Neural progenitor cell (in vitro differentiated cells): ENCODE data around the gene DLEU7. TPM values are rescaled to one million over a fixed set of nuclear protein-coding genes. Genes with fewer than 3 reads are reported as not detected.

Experiments used
- DNase-seq: peaks from one replicate; pipeline ENCODE4 v3.0.0-alpha.2; 2016; ENCODE audit warnings: low spot score
- H2AFZ ChIP-seq: fragments of 200-600 bp; sonication (generic); replicated peaks from 2 replicates; pipeline ENCODE4 v1.6.1; 2016; ENCODE audit warnings: antibody characterized with exemption
- H3F3A ChIP-seq: fragments of 200-600 bp; sonication (generic); 2 replicates; pipeline ENCODE4 v1.6.1; 2016; ENCODE audit warnings: antibody characterized with exemption, low read depth
- H3K27ac ChIP-seq: fragments of 200-600 bp; sonication (generic); 2 replicates; pipeline ENCODE4 v1.5.1; 2016; ENCODE audit warnings: mild to moderate bottlenecking
- H3K27me3 ChIP-seq: fragments of 200-600 bp; sonication (generic); 2 replicates; pipeline ENCODE4 v1.6.1; 2016; ENCODE audit warnings: mild to moderate bottlenecking, moderate library complexity
- H3K36me3 ChIP-seq: fragments of 200-600 bp; sonication (generic); 2 replicates; pipeline ENCODE4 v1.5.1; 2016
- H3K4me1 ChIP-seq: fragments of 200-600 bp; sonication (generic); 2 replicates; pipeline ENCODE4 v1.6.1; 2016; ENCODE audit warnings: mixed run types
- H3K4me2 ChIP-seq: fragments of 200-600 bp; sonication (generic); 2 replicates; pipeline ENCODE4 v1.6.1; 2016
- H3K4me3 ChIP-seq: fragments of 200-600 bp; sonication (generic); 2 replicates; pipeline ENCODE4 v1.5.1; 2016
- H3K79me2 ChIP-seq: fragments of 200-600 bp; sonication (generic); 2 replicates; pipeline ENCODE4 v1.6.1; 2016; ENCODE audit warnings: low read depth
- H3K9ac ChIP-seq: fragments of 200-600 bp; sonication (generic); 2 replicates; pipeline ENCODE4 v1.6.1; 2016
- H3K9me3 ChIP-seq: fragments of 200-600 bp; sonication (generic); 2 replicates; pipeline ENCODE4 v1.5.1; 2016; ENCODE audit warnings: low read depth
- H4K20me1 ChIP-seq: fragments of 200-600 bp; sonication (generic); 2 replicates; pipeline ENCODE4 v1.6.1; 2016; ENCODE audit warnings: low read depth
- H3K27ac Mint-ChIP-seq: 3 replicates; pipeline ENCODE4 v1.8.0; 2021; ENCODE audit warnings: mixed read lengths
- H3K27me3 Mint-ChIP-seq: 2 replicates; pipeline ENCODE4 v1.8.0; 2022; ENCODE audit warnings: low read depth, mild to moderate bottlenecking, inconsistent platforms, moderate library complexity, mixed read lengths; ENCODE audit not compliant: insufficient read depth
- H3K36me3 Mint-ChIP-seq: 3 replicates; pipeline ENCODE4 v1.8.0; 2021; ENCODE audit warnings: mixed read lengths
- H3K4me1 Mint-ChIP-seq: 3 replicates; pipeline ENCODE4 v1.8.0; 2021; ENCODE audit warnings: mixed read lengths
- H3K4me3 Mint-ChIP-seq: 3 replicates; pipeline ENCODE4 v1.8.0; 2021; ENCODE audit warnings: mild to moderate bottlenecking, moderate library complexity, mixed read lengths
- H3K9me3 Mint-ChIP-seq: 3 replicates; pipeline ENCODE4 v1.8.0; 2020; ENCODE audit warnings: mixed read lengths
- EZH2 ChIP-seq: fragments of 200-600 bp; sonication (generic); IDR thresholded peaks from 2 replicates; pipeline ENCODE4 v1.6.1; 2017; ENCODE audit warnings: antibody characterized with exemption, mild to moderate bottlenecking, moderate library complexity
- EZH2phosphoT487 ChIP-seq: fragments of 200-600 bp; sonication (generic); IDR thresholded peaks from 2 replicates; pipeline ENCODE4 v1.6.1; 2017; ENCODE audit warnings: antibody characterized with exemption
- total RNA-seq: library from RNA; depleted of rRNA; stranded (reverse); fragments of >200 nt; gene quantifications from 2 replicates; pipeline ENCODE4 v1.2.3, GENCODE V29; 2015; ENCODE audit warnings: low replicate concordance
- TF ChIP-seq, protein P1 (sequence below): fragments of 200-600 bp; sonication (generic); IDR thresholded peaks from 2 replicates; pipeline ENCODE4 v1.5.1; 2017; ENCODE audit warnings: antibody characterized with exemption, mild to moderate bottlenecking

Gene DLEU7
- total RNA-seq, 1 donor from 2014 or later, result not detected

DNA sequence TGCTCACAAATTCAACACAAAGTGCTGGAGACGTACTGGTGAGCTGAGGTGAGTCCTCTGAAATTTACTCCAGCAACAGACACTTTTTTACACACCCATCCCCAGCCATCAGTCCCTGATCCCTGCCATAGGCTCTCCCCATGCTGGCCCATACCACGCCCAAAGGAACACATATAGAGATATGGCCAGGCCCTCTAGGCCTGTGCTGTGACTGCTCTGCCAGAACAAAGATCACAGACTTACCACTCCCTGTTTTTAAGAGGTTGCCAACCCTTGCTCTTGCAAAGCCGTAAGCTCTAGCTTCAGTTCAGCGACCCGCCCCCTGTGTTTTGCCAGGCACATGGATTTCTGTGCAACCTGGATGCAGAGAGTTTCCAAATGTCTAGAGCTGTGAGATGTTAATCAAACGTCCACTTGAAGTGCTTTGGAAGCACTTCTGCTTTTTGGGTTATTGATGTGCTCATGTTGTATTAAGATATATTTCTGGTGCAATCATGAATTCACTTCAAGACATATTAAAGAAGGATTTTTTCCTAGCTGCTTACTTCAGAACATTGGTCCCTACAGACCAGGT lies 59.7 kb downstream of the DLEU7 start:
- Mint-ChIP-seq H3K36me3 (no peaks in the 10 kb centered on the region), H3K4me3 (no peak overlapping the region), H3K9me3 (no peaks in the 10 kb centered on the region), H3K4me1 (no peaks in the 10 kb centered on the region), H3K27ac (no peak overlapping the region), H3K27me3 (no peaks in the 10 kb centered on the region)
- Histone ChIP-seq H3K27me3 (no peaks in the 10 kb centered on the region), H4K20me1 (no peaks in the 10 kb centered on the region), H3K4me1 (no peaks in the 10 kb centered on the region), H3K4me2 (no peak overlapping the region), H2AFZ (no peak overlapping the region), H3K79me2 (no peaks in the 10 kb centered on the region), H3K27ac (no peak overlapping the region), H3K9me3 (no peaks in the 10 kb centered on the region), H3K36me3 (no peaks in the 10 kb centered on the region), H3K9ac (no peak overlapping the region), H3F3A (no peaks in the 10 kb centered on the region), H3K4me3 (no peak overlapping the region)
- TF ChIP-seq EZH2, result no peak
- TF ChIP-seq EZH2phosphoT487, result no peak
- TF ChIP-seq, protein P1, sequence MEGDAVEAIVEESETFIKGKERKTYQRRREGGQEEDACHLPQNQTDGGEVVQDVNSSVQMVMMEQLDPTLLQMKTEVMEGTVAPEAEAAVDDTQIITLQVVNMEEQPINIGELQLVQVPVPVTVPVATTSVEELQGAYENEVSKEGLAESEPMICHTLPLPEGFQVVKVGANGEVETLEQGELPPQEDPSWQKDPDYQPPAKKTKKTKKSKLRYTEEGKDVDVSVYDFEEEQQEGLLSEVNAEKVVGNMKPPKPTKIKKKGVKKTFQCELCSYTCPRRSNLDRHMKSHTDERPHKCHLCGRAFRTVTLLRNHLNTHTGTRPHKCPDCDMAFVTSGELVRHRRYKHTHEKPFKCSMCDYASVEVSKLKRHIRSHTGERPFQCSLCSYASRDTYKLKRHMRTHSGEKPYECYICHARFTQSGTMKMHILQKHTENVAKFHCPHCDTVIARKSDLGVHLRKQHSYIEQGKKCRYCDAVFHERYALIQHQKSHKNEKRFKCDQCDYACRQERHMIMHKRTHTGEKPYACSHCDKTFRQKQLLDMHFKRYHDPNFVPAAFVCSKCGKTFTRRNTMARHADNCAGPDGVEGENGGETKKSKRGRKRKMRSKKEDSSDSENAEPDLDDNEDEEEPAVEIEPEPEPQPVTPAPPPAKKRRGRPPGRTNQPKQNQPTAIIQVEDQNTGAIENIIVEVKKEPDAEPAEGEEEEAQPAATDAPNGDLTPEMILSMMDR, result no peak
- no peak for DNase-seq

GRCh38 chr13:50783066-50783465 lies 60.4 kb downstream of the DLEU7 start:
- TF ChIP-seq EZH2 (no peak), EZH2phosphoT487 (no peak)
- TF ChIP-seq, protein P1, result no peak

DNA sequence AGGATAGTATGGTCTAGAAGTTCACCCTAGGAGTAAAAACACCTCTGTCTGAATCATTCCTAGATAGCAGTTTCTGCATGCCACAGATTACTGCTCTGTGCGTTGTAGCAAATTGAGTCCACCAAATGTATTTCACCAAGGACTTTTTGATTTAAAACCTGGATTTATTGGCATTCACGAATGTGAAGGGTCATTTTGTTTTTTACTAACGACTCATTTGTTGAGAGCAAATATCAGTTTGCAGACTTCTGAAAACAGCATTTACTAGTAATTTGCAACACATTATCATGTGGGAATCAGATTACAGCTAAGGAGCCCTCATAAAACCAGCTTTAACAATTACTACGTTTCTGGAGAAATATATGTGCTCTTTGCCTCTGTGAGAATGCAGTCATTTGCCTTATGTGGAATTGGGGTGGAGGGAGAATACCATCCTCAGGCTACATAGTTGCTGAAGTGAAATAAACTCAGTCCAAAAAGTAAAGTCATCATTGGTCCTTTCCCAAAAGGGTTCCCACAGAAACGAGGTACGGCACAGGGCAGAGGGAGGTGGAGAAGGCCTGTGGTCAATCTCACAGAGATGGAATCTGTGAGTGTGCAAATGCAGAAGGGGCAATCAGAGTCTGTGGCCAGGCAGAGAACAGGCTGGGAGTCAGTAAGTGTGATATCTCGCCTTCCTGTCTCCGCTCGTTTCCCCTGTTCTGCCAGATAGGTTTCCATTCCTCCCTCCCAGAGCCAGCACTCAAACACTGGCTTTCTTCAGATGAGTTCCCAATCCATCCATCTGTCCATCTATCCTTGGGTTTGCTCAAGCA lies 63.1 kb downstream of the DLEU7 start:
- no peaks in the 10 kb centered on the region for H3K27me3 ChIP-seq
- H3K27ac Mint-ChIP-seq, result no peak overlapping the region
- no peaks in the 10 kb centered on the region for H3K9me3 ChIP-seq
- H3F3A ChIP-seq, result no peaks in the 10 kb centered on the region
- no peaks in the 10 kb centered on the region for H3K36me3 ChIP-seq
- no peak for DNase-seq
- H3K36me3 Mint-ChIP-seq, result no peaks in the 10 kb centered on the region
- H3K4me3 ChIP-seq, result no peak overlapping the region
- no peak overlapping the region for H2AFZ ChIP-seq
- H3K9me3 Mint-ChIP-seq, result peaks cover 6% of the 10 kb centered on the region
- no peaks in the 10 kb centered on the region for H4K20me1 ChIP-seq
- no peaks in the 10 kb centered on the region for H3K27me3 Mint-ChIP-seq
- H3K4me2 ChIP-seq, result no peak overlapping the region
- no peaks in the 10 kb centered on the region for H3K4me1 Mint-ChIP-seq
- no peaks in the 10 kb centered on the region for H3K4me1 ChIP-seq
- no peak overlapping the region for H3K27ac ChIP-seq
- H3K9ac ChIP-seq, result no peak overlapping the region
- TF ChIP-seq EZH2phosphoT487, result no peak
- TF ChIP-seq EZH2, result no peak
- TF ChIP-seq, protein P1, result no peak
- H3K4me3 Mint-ChIP-seq, result no peak overlapping the region
- no peaks in the 10 kb centered on the region for H3K79me2 ChIP-seq

More at GRCh38 chr13:50783066-50783465, 60.4 kb downstream of the DLEU7 start:
- Mint-ChIP-seq H3K27me3 (no peaks in the 10 kb centered on the region), H3K9me3 (no peaks in the 10 kb centered on the region), H3K27ac (no peak overlapping the region), H3K4me3 (no peak overlapping the region), H3K4me1 (no peaks in the 10 kb centered on the region), H3K36me3 (no peaks in the 10 kb centered on the region)
- Histone ChIP-seq H3K36me3 (no peaks in the 10 kb centered on the region), H3K4me2 (no peak overlapping the region), H3K27ac (no peak overlapping the region), H3K27me3 (no peaks in the 10 kb centered on the region), H2AFZ (no peak overlapping the region), H3K4me3 (no peak overlapping the region), H3K9me3 (no peaks in the 10 kb centered on the region), H4K20me1 (no peaks in the 10 kb centered on the region), H3K4me1 (no peaks in the 10 kb centered on the region), H3K9ac (no peak overlapping the region), H3F3A (no peaks in the 10 kb centered on the region), H3K79me2 (no peaks in the 10 kb centered on the region)
- no peak for DNase-seq
